Activated T-cell treated with anti-CD3 and anti-CD28 coated beads, Interleukin-2, amount 50 U/mL, for 4 hours (primary cell): ENCODE measurements around the gene ECE2. TPM values are rescaled to one million over a fixed set of nuclear protein-coding genes. Genes with fewer than 3 reads are reported as not detected.

ENCODE experiments used
- ATAC-seq, 2 donors: fragments of 200-7000 bp; cut with Tn5 transposase; one replicate each; pipeline ENCODE4 v1.10.0; 2021
- DNase-seq: peaks from one replicate; pipeline ENCODE4 v3.0.0-alpha.2; 2020
- H3K27me3 Mint-ChIP-seq: one replicate; pipeline ENCODE4 v1.8.0; 2021; ENCODE audit warnings: low read depth, mixed read lengths
- H3K36me3 Mint-ChIP-seq: one replicate; pipeline ENCODE4 v1.8.0; 2022; ENCODE audit warnings: mixed read lengths; ENCODE audit not compliant: insufficient read depth
- H3K4me1 Mint-ChIP-seq: one replicate; pipeline ENCODE4 v1.8.0; 2021; ENCODE audit warnings: low read depth, mixed read lengths
- H3K4me3 Mint-ChIP-seq: one replicate; pipeline ENCODE4 v1.8.0; 2021; ENCODE audit warnings: mild to moderate bottlenecking, moderate library complexity, mixed read lengths
- H3K9me3 Mint-ChIP-seq: one replicate; pipeline ENCODE4 v1.8.0; 2021; ENCODE audit warnings: mixed read lengths
- total RNA-seq, 3 donors: library from RNA; stranded (reverse); gene quantifications; one replicate each; pipeline ENCODE4 v1.2.1, GENCODE V29; 2021

ECE2 gene
- total RNA-seq, 3 donors from 2014 or later: not detected

DNA sequence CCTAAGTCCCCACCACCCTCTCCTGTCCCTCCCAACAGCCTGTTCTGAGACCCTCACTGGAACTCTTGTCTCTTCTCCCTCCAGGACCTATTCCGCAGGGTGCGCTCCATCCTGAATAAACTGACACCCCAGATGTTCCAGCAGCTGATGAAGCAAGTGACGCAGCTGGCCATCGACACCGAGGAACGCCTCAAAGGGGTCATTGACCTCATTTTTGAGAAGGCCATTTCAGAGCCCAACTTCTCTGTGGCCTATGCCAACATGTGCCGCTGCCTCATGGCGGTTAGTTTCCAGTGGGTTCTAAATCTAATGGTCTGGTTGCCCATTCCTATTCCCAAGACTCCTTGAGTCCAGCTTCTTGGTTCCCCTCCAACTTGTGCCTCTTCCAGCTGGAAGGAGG, 47.9 kb downstream of the ECE2 start:
- no peak overlapping the region for H3K4me3 Mint-ChIP-seq
- H3K36me3 Mint-ChIP-seq: peaks cover 71% of the 10 kb centered on the region
- ATAC-seq (no peak), DNase-seq (no peak)
- no peaks in the 10 kb centered on the region for H3K9me3 Mint-ChIP-seq
- H3K4me1 Mint-ChIP-seq: peaks cover 24% of the 10 kb centered on the region
- H3K27me3 Mint-ChIP-seq: no peaks in the 10 kb centered on the region

- ATAC-seq (no peak), DNase-seq (no peak)
- H3K36me3 Mint-ChIP-seq: peaks cover 79% of the 10 kb centered on the region
- no peak overlapping the region for H3K4me3 Mint-ChIP-seq
- H3K27me3 Mint-ChIP-seq: no peaks in the 10 kb centered on the region
- H3K4me1 Mint-ChIP-seq: peaks cover 15% of the 10 kb centered on the region
- no peaks in the 10 kb centered on the region for H3K9me3 Mint-ChIP-seq
Measured at GRCh38 chr3:184325269-184325668, 49.4 kb downstream of the ECE2 start.

DNA sequence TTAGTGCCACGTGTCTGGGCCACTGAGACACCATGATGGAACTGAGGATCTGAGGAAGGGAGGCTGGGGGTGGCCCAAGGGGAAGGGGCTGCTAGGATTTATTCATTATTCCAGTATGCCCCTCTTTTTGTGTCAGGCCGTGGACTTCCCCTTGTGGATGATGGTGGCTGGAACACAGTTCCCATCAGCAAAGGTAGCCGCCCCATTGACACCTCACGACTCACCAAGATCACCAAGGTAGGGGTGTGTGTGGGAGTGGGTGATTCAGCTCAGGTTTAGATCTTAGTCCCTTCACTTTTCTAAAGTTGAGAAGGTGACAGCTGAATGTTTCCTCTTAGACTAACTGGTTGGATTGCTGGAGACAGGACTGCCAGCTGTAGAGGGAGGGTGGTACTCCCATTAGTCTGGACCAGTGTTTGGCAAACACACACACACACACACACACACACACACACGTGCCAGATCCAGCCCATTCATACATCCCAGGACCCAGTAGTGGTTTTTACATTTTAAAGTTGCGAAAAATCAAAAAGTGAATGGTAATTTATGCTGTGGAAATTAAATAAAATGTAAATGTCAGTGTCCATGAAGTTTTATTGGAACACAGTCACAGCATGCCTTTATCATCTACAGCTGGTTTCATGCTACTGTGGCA, 50.0 kb downstream of the ECE2 start:
- Mint-ChIP-seq H3K4me1 (peaks cover 15% of the 10 kb centered on the region), H3K36me3 (peaks cover 79% of the 10 kb centered on the region), H3K9me3 (no peaks in the 10 kb centered on the region), H3K27me3 (no peaks in the 10 kb centered on the region), H3K4me3 (no peak overlapping the region)
- ATAC-seq (peak; percentile 82 to 91), DNase-seq (peak; percentile 39)

- H3K4me1 Mint-ChIP-seq: peaks cover 15% of the 10 kb centered on the region
- no peaks in the 10 kb centered on the region for H3K9me3 Mint-ChIP-seq
- H3K36me3 Mint-ChIP-seq: peaks cover 79% of the 10 kb centered on the region
- no peak overlapping the region for H3K4me3 Mint-ChIP-seq
- no peaks in the 10 kb centered on the region for H3K27me3 Mint-ChIP-seq
- ATAC-seq: no peak
- DNase-seq: no peak
Measured at GRCh38 chr3:184327171-184327570, 51.3 kb downstream of the ECE2 start.

GRCh38 chr3:184328516-184328915, 52.7 kb downstream of the ECE2 start:
- peaks cover 28% of the 10 kb centered on the region for H3K4me1 Mint-ChIP-seq
- H3K27me3 Mint-ChIP-seq: no peaks in the 10 kb centered on the region
- DNase-seq: no peak
- peaks cover 85% of the 10 kb centered on the region for H3K36me3 Mint-ChIP-seq
- H3K4me3 Mint-ChIP-seq: no peak overlapping the region
- H3K9me3 Mint-ChIP-seq: no peaks in the 10 kb centered on the region
- no peak for ATAC-seq

DNA sequence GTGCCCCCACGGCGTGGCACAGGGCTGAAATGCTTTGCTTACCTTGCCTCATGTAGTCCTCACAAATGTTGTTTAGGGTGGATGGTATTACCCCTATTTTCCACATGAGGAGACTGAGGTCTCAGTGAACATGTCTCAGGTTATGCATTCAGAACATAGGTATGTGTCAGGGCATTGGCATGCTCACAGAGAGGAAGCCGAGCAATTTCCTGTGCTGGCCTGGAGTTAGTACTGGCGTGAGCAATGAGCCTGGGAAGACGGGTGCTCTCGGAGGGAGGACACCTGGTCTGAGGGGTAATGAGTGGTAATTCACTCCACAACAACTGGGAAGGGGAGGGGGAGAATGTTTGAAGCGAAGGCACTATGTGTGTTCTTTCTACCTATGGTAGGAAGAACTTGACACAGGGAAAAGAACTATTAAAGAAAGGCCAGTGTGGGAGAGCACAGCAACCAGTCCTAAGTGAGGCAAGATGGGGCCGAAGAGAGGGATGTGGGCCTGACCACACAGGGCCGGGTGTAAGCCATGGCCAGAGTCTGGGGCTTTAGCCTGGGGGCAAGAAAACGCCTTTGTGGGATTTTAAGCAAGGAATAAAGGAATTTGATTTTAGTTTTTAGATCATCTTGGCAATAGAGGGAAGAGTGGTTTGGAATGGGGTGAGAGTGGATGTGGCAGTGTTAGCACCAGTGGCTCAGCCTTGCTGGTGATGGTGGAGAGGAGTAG, 56.7 kb downstream of the ECE2 start:
- Mint-ChIP-seq H3K36me3 (peaks cover 63% of the 10 kb centered on the region), H3K9me3 (no peaks in the 10 kb centered on the region), H3K4me1 (peaks cover 44% of the 10 kb centered on the region), H3K27me3 (no peaks in the 10 kb centered on the region), H3K4me3 (no peak overlapping the region)
- no peak for DNase-seq
- ATAC-seq: no peak

GRCh38 chr3:184333190-184333589, 57.4 kb downstream of the ECE2 start:
- Mint-ChIP-seq H3K4me1 (peaks cover 51% of the 10 kb centered on the region), H3K4me3 (no peak overlapping the region)

GRCh38 chr3:184333700-184334099, 57.9 kb downstream of the ECE2 start:
- peaks cover 52% of the 10 kb centered on the region for H3K36me3 Mint-ChIP-seq
- ATAC-seq (no peak), DNase-seq (no peak)
- no peaks in the 10 kb centered on the region for H3K27me3 Mint-ChIP-seq
- H3K9me3 Mint-ChIP-seq: no peaks in the 10 kb centered on the region
- H3K4me1 Mint-ChIP-seq: peaks cover 52% of the 10 kb centered on the region
- no peak overlapping the region for H3K4me3 Mint-ChIP-seq

More at GRCh38 chr3:184333190-184333589, 57.4 kb downstream of the ECE2 start:
- Mint-ChIP-seq H3K9me3 (no peaks in the 10 kb centered on the region), H3K27me3 (no peaks in the 10 kb centered on the region), H3K36me3 (peaks cover 57% of the 10 kb centered on the region)
- ATAC-seq: no peak
- DNase-seq: no peak

DNA sequence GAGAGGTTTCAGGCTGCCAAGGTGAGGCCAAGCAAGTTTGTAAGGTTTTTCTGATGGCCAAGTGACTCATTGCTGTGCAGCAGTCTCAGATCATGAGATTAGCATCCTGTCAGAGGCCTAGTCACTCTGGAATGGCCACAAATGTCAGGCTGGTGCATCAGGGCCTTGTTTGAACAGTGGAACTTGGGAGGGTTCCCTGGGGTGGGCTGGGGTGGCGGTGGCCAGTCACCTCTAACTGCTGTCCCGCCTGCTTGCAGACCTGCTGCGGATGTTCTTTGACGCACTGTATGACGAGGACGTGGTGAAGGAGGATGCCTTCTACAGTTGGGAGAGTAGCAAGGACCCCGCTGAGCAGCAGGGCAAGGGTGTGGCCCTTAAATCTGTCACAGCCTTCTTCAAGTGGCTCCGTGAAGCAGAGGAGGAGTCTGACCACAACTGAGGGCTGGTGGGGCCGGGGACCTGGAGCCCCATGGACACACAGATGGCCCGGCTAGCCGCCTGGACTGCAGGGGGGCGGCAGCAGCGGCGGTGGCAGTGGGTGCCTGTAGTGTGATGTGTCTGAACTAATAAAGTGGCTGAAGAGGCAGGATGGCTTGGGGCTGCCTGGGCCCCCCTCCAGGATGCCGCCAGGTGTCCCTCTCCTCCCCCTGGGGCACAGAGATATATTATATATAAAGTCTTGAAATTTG, 58.8 kb downstream of the ECE2 start:
- Mint-ChIP-seq H3K9me3 (no peaks in the 10 kb centered on the region), H3K27me3 (no peaks in the 10 kb centered on the region), H3K4me3 (peak overlapping the region; percentile 56), H3K36me3 (peaks cover 42% of the 10 kb centered on the region), H3K4me1 (peaks cover 54% of the 10 kb centered on the region)
- ATAC-seq (peak; percentile 69 to 71), DNase-seq (peak; percentile 35)

DNA sequence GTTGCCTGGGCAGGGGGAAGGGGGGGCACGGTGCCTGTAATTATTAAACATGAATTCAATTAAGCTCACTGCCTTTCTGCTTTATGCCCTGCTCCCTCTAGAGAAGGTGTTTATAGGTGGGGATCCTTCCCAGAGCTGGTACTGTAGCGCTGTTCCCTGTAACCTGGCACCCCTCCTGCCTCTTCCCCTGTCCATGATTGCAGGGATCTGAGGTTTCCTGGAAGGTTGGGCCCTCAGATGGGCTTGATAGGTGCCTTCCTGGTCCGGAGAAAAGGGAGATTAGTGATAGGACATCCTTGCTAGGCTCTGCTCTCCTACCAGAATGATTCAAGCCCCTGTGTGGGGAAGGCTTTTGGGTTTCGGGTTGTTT, 59.5 kb downstream of the ECE2 start:
- no peaks in the 10 kb centered on the region for H3K9me3 Mint-ChIP-seq
- no peaks in the 10 kb centered on the region for H3K27me3 Mint-ChIP-seq
- H3K36me3 Mint-ChIP-seq: peaks cover 38% of the 10 kb centered on the region
- H3K4me1 Mint-ChIP-seq: peaks cover 54% of the 10 kb centered on the region
- ATAC-seq: no peak
- DNase-seq: no peak
- H3K4me3 Mint-ChIP-seq: peak overlapping the region; percentile 89

DNA sequence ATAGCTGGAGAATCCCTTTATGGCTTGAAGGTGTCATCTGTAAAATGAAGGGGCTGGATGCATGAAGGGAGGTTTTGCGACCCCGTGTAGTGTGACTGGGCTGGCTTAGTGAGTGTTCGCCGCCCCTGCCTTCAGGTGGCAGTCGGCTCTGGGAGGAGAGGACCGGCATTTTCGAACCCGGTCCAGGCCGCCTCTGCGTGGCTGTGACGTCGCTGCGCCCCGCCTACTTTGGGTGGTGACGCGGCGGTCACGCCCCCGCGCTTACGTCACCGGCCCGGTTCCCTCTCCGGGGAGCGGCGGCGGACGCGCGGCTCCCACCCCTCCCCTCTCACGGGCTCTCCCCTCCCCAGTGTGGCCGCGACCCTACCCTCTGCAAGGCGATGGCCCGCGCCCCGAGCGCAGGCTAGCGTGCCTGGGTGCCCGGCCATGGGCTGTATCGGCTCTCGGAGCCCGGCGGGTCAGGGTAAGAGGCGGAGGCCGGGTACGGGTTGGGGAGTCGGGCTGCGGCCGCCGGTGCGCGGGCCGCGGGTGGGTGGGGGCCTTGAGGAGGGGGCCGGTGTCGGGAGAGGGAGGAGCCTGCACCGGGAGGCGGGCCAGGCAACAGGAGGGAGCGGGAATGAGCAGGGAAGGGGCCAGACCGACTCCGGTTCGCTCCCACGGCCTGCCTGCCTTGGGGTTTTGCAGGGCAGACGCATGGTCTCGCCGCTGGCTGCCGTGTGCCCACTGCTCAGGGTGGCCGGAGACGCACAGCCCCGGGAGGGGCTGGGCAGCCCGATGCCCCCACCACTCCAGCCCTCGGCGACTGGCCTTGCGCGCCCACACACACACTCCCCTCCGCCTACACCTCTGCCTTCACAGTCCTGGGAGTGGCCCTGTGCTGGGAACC, 60.1 kb downstream of the ECE2 start:
- H3K9me3 Mint-ChIP-seq: no peaks in the 10 kb centered on the region
- H3K36me3 Mint-ChIP-seq: peaks cover 39% of the 10 kb centered on the region
- DNase-seq (peak; percentile 90), ATAC-seq (peak; percentile 59)
- peak overlapping the region; percentile 89 for H3K4me3 Mint-ChIP-seq
- H3K27me3 Mint-ChIP-seq: no peaks in the 10 kb centered on the region
- peaks cover 57% of the 10 kb centered on the region for H3K4me1 Mint-ChIP-seq

- peaks cover 35% of the 10 kb centered on the region for H3K36me3 Mint-ChIP-seq
- peaks cover 57% of the 10 kb centered on the region for H3K4me1 Mint-ChIP-seq
- ATAC-seq (peak in 1 of 2 donors; percentile 2), DNase-seq (no peak)
- no peaks in the 10 kb centered on the region for H3K9me3 Mint-ChIP-seq
- H3K4me3 Mint-ChIP-seq: peak overlapping the region; percentile 89
- no peaks in the 10 kb centered on the region for H3K27me3 Mint-ChIP-seq
Measured at GRCh38 chr3:184336547-184337398, 61.0 kb downstream of the ECE2 start.

GRCh38 chr3:184337399-184337714, 61.5 kb downstream of the ECE2 start, which contains the start of gene FAM131A:
FAM131A (plus strand) TSS chr3:184337600; CDS start chr3:184337631, 31 bp downstream.
- Mint-ChIP-seq H3K9me3 (no peaks in the 10 kb centered on the region), H3K36me3 (peaks cover 31% of the 10 kb centered on the region), H3K4me3 (peak within 1 kb of the TSS; percentile 89), H3K4me1 (peaks cover 56% of the 10 kb centered on the region), H3K27me3 (no peaks in the 10 kb centered on the region)
- no peak for ATAC-seq
- no peak for DNase-seq
